Activated gamma-delta T cell treated with Interleukin-2 at 50 U/mL for 16 hours (primary cell): ENCODE data around the gene TSKU.
"Not testable (repeated sequence)": the region's sequence is repeated elsewhere in the genome, so short reads cannot be mapped to it uniquely, and the experiment has no call there.

Source experiments
- DNase-seq: peaks from one replicate; pipeline ENCODE4 v3.0.0-alpha.2; 2020

The TSKU gene

DNA sequence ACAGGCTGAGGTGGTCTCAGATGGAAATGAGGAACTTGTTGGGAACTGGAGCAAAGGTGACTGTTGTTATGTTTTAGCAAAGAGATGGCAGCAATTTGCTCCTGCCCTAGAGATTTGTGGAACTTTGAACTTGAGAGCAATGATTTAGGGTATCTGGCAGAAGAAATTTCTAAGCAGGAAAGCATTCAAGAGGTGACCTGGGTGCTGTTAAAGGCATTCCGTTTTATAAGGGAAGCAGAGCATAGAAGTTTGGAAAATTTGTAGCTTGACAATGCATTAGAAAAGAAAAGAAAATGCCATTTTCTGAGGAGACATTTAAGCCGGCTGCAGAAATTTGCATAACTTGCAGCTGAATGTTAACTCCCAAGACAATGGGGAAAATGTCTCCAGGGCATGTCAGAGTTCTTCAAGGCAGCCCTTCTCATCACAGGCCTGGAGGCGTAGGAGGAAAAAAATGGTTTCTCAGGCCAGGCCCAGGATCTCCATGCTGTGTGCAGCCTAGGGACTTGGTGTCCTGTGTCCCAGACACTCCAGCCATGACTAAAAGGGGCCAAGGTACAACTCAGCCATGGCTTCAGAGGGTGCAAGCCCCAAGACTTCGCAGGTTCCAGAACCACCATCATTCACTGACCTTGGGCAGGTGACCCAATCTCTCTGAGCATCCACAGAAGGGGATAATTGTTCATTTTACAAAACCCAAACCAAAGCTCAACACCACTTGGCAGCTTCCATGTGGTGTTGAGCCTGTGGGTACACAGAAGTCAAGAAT, 8.0 kb downstream of the TSKU start:
- DNase-seq, result not testable (repeated sequence)

DNA sequence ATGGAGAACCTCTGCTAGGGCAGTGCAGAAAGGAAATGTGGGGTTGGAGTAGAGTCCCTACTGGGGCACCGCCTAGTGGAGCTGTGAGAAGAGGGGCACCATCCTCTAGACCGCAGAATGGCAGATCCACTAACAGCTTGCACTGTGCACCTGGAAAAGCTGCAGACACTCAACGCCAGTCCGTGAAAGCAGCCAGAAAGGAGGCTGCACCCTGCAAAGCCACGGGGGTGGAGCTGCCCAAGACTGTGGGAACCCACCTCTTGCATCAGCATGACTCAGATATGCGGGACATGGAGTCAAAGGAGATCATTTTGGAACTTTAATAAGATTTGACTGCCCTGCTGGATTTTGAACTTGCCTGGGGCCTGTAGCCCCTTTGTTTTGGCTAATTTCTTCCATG, 8.7 kb downstream of the TSKU start:
- no peak for DNase-seq

DNA sequence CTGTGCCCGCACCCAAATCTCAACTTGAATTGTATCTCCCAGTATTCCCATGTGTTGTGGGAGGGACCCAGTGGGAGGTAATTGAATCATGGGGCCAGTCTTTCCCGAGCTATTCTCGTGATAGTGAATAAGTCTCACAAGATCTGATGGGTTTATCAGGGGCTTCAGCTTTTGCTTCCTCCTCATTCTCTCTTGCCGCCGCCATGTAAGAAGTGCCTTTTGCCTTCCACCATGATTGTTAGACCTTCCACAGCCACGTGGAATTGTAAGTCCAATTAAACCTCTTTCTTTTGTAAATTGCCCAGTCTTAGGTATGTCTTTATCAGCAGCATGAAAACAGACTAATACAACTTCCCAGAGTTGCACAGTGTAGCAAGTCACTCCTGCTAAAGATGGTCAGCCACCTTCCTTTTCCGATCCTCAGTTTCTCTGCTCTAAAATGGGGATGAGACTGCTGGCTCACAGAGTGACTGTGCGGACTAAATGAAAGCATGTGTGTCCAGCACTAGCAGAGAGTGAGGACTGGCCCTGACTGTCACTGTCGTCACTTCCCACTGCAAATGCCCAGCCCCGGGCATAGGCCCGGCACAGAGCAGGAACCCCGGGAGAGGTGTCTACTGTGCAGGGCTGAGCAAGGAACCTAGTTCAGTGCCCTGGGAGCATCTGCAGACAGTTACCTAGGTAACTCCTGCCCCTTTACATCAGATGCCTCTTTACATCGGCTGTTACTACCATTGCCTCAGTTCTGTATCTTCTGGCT, 9.5 kb downstream of the TSKU start:
- DNase-seq, result no peak

DNA sequence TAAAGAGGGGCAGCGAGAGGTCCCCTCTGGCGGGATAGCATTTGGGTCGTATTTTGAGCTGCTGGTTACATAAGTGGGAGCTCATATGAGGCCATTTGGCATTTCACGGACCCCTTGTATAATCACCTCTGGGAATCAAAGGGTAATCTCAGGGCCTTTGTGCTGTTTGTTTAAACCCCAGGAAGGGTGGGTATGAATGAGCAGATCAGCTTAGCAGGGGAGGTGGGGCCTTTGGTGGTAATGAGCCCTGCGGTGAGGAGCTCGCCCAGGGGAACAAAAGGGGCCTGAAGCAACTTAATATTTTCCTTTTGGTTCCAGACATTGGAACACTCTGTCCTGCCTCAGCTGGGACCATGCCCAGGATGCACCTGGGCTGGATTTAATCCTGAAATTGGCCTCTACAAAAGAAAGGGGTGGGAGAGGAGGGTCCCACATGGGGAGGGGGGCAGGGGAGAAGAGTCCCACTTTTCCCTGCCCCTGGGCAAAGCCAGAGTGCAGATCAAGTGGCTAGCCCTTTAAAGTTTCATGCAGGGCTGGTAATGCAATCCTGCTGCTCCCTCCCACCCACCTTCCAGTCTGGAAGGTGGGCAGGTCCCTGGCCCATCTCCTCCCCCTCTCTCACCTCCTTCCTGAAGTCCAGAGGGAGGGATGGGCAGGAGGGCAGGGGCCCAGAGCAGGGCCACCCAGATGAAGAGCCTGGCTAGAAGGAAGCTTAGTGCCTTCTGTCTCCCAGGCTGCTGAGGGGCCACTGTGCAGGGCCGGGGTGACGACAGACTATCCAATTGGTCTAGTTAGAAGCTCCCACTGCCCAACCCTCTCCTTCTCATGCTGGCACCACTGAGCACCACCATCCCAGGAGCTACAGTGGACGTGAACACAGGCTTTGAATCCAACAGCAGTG, 10.5 kb downstream of the TSKU start:
- no peak for DNase-seq

DNA sequence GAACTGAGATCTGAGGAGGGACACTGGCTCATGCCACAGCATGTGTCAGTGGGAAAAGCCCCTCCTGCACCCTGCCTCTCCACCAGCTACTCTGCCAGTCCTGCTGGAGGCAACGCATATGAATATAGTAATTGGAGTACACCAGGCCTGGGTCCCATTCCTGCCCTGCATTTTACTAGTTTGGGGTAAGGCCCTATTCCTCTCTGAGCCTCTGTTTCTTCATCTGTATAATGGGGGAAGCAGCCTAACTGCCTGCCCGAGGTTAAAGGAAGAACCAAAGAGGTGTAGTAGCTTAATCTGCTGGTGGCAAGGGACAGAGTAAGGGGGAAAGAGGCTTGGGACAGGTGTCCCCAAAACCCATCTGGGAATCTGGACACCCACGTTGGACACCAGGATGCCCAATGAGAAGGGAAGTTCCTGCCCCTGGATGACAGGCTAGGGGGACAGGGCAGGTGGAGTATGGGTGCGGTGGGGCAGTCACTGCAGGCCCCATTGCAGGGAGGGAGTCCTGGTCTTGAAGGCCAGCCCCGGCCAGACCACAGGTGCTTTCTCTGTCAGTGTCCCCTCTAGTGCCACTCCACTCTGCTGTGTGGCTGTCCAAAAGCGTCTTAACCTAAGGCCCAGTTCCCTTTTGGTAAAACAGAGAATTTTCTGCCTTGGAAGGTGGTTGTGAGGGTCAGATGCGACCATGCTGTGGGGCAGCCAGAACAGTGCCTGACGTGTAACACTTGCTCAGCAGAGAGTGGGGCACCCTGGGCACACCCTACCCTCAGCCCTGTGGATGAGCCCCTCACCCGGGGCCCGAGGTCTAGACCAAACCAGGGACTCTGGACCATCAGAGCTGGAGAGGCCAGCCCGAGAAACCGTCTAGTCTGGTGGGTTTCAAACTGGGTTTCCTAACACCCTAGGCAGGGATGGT, 11.5 kb downstream of the TSKU start:
- DNase-seq, result no peak

DNA sequence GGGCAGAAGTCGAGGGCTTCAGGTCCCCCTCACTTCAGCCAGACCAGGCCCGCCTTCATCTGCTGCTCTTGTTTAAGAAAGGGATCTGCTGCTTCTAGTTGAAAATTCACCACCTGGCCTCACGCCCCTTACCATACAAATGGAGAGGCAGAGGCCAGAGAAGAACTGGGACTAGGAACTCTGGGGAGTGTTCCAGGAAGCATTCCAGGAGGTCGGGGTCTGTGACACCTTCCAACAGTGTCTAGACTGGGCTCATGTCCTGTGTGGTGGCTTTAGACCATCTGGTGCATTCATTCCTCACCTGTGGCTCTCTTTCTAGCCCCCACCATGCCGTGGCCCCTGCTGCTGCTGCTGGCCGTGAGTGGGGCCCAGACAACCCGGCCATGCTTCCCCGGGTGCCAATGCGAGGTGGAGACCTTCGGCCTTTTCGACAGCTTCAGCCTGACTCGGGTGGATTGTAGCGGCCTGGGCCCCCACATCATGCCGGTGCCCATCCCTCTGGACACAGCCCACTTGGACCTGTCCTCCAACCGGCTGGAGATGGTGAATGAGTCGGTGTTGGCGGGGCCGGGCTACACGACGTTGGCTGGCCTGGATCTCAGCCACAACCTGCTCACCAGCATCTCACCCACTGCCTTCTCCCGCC, 12.3 kb downstream of the TSKU start:
- DNase-seq, result no peak

DNA sequence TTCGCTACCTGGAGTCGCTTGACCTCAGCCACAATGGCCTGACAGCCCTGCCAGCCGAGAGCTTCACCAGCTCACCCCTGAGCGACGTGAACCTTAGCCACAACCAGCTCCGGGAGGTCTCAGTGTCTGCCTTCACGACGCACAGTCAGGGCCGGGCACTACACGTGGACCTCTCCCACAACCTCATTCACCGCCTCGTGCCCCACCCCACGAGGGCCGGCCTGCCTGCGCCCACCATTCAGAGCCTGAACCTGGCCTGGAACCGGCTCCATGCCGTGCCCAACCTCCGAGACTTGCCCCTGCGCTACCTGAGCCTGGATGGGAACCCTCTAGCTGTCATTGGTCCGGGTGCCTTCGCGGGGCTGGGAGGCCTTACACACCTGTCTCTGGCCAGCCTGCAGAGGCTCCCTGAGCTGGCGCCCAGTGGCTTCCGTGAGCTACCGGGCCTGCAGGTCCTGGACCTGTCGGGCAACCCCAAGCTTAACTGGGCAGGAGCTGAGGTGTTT, 12.8 kb downstream of the TSKU start:
- DNase-seq, result no peak

DNA sequence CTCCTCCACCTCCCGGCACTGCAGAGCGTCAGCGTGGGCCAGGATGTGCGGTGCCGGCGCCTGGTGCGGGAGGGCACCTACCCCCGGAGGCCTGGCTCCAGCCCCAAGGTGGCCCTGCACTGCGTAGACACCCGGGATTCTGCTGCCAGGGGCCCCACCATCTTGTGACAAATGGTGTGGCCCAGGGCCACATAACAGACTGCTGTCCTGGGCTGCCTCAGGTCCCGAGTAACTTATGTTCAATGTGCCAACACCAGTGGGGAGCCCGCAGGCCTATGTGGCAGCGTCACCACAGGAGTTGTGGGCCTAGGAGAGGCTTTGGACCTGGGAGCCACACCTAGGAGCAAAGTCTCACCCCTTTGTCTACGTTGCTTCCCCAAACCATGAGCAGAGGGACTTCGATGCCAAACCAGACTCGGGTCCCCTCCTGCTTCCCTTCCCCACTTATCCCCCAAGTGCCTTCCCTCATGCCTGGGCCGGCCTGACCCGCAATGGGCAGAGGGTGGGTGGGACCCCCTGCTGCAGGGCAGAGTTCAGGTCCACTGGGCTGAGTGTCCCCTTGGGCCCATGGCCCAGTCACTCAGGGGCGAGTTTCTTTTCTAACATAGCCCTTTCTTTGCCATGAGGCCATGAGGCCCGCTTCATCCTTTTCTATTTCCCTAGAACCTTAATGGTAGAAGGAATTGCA, 13.5 kb downstream of the TSKU start:
- no peak for DNase-seq

DNA sequence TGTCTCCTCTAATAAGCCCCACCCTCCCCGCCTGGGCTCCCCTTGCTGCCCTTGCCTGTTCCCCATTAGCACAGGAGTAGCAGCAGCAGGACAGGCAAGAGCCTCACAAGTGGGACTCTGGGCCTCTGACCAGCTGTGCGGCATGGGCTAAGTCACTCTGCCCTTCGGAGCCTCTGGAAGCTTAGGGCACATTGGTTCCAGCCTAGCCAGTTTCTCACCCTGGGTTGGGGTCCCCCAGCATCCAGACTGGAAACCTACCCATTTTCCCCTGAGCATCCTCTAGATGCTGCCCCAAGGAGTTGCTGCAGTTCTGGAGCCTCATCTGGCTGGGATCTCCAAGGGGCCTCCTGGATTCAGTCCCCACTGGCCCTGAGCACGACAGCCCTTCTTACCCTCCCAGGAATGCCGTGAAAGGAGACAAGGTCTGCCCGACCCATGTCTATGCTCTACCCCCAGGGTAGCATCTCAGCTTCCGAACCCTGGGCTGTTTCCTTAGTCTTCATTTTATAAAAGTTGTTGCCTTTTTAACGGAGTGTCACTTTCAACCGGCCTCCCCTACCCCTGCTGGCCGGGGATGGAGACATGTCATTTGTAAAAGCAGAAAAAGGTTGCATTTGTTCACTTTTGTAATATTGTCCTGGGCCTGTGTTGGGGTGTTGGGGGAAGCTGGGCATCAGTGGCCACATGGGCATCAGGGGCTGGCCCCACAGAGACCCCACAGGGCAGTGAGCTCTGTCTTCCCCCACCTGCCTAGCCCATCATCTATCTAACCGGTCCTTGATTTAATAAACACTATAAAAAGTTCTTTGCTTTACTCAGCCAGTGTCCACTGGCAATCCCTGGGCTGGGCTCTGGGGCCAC, 14.4 kb downstream of the TSKU start:
- DNase-seq, result no peak

DNA sequence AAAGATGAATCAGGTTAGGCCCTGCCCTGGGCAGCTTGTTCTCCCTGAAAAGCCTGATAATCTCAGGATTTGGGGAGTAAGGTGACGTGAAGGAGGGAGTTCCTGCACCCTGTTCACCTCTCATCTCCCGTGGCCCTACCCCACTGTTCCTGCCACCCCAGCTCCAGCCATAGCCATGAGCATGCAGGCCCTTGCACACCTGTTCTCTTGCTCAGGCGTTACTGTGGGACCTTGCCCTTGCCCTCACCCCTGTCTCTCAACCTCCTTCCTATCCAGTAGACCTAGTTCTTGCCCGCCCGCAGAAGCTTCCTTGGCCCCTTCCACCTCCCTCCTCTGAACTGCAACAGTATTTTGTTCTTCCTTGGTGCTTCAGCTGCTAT, 15.0 kb downstream of the TSKU start:
- no peak for DNase-seq

DNA sequence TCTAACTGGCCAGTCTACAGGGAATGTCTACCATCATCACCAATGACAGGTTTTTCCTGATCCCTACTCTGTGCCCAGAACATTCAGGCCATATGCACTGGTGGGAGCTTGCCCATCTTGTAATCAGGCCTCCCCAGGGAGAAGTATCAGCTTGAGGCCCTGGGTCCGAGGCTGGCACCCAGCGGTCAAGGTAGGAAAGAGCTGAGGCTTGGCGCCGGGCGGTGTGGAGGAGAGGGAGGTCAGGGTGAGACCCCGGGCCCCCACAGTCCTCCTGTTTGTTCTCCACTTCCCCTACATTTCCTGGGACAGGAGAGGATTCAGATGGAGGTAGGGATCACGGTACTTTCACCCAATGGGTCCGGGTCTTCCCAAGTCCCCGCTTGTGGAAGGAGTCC, 15.5 kb downstream of the TSKU start:
- DNase-seq, result no peak

DNA sequence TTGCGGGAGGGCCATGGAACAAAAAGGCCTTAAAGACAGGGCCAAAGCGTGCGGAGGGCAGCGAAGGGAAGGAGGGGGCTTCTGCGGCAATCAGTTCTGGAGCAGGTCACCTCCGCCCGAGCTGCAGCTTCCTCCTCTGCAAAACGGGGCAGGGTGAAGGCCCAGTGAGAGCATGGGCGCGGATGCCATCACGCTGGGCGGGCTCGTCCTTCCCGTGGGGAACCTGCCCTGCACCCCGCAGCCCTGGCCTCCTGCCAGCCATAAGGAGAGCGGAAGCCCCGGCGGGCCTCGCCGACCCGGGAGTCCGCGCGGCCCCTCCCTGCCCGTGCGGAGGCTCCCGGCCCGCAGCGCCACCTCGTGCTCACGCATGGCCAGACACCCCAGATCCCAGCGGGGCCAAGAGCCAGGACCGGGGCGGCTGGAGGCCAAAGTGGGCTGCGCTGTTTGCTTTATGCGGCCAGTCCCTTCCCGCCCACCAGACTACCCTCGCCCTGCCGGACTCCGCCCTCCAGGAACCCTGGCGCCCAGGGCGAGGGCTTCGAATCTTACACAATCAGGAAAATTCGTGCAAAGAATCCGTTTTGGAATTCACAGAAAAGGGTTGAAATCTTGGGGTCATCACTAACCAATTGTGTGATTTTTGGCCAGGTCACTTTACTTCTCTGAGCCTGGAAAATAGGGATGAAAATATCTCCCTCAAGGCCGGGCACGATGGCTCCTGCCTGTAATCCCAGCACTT, 16.1 kb downstream of the TSKU start:
- peak; percentile 74 for DNase-seq

DNA sequence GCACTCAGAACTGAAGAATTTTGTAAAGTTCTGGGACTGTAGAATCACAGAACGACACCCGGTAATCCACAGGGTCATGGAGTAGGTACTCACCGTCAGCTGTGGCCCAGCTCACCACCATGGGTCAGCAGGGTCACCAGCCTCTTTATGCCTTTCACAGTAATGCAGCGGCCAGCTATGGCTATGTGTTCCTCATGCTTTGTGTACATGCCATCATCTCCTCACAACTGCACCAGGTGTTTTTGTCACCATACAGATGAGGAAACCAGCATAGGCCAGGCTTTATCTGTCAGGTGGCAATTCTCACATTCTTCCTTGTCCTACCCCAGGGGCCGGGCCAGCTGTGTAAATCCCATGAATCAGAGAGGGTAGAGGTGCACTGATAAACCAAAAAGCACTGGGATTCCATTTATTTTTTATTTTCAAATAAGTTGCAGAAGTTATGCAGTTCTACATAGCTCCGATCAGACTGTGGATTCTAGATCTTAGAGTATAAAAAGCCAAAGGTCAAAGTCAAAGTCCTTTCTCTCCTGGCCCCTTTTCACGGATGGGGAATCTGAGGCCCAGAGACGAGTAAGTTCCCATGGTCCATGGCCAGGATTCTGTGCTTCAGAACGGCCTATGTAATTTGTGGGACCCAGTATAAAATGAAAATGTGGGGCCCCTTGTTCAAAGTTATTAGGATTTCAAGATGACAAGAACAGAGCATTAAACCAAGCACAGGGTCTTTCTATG, 17.5 kb downstream of the TSKU start:
- DNase-seq, result no peak

DNA sequence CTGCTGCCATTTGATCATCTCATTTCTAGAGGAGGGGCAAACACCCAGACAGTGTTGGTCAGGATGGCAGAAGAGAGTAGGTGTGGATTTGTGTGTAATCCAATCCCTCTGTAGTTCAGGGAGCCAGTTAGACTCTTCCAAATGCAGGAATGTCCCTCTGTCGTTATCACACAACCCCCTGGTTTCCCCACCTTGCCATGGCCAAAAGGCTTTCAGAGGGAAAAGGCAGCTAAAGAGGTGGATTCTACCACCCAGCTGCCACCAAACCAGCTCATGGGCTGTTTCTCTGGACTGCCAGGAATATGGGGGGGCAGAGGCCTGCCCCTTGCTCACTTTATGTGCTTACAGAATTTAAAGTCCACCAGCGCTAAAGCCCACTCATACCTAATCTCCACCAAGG, 18.1 kb downstream of the TSKU start:
- DNase-seq, result no peak

DNA sequence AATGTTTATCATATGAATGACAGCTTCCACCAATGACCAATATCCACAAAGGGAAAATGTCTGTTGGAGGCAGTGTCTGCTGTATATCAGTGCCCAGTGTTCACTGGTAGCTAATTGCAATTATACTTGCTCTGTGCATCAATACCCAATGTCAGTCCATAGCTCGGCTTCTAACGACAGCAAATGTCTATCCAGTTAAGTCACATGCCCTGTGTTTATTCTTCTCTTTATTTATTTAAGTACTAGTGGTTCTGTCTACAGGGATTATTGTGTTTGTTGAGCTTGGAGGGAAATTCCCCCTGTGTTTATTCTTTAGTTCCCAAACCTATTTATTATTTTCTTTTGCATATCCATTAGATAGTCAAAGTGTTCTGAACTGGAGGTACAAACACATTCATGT, 18.6 kb downstream of the TSKU start:
- no peak for DNase-seq

DNA sequence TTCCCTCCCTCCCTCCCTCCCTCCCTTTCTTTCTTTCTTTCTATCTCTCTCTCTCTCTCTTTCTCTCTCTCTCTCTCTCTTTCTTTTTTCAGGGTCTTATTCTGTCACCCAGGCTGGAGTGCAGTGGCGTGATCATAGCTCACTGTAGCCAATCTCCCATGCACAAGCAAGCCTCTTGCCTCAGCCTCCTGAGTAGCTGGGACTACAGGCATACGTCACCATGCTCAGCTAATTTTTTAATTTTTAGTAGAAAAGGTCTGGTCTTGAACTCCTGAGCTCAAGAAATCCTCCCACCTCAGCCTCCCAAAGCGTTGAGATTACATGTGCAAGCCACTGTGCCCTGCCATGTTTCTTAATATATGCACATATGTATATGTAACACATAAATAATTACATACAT, 19.0 kb downstream of the TSKU start:
- no peak for DNase-seq

DNA sequence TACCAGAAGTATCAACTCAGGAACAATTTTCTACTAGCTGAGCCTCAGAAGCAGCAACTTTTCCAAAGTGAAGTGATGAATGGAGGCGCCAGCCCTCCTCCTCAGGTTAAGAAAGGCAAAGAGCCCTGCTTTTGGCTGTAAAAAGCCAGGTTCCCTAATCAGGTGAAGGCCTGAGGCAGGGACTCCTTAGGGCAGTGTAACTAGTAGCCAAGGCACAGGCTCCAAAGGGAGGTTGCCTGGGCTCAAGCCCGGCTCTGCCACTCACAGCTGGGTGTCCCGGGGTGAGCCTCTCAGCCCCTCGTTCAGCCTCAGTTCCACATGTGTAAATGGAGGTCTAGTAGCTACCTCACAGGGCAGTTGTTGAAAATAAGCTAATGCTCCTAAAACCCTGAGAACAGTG, 19.5 kb downstream of the TSKU start:
- DNase-seq, result no peak

DNA sequence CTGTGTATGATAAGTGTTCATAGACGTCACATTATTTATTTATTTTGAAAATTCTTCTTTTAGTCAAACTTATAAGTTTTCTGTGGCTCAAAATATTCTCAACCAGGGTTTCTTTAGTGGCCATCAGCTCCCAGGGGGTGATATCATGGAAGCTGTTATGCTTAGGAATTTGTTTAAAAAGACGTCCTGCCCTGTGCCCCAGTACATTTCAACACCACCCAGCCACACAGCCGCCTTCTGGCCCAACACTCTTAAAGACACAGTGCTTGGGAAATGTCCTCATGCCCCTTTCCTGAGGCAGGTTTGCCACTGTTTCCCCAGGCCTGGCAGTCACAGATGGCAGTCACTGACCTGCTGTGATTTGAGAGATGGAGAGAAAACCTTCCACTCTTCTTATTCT, 19.9 kb downstream of the TSKU start:
- no peak for DNase-seq
